Omental fat pad (tissue), 4 donors: ENCODE measurements around the gene HABP2. TPM values are rescaled to one million over a fixed set of nuclear protein-coding genes. Genes with fewer than 3 reads are reported as not detected.

Experiments used
- ATAC-seq: fragments of 150-250 bp; one replicate; pipeline ENCODE4 v1.9.1; 2016; ENCODE audit warnings: mild to moderate bottlenecking, moderate library complexity; ENCODE audit not compliant: low FRiP score
- DNase-seq: peaks from one replicate; pipeline ENCODE4 v3.0.0-alpha.2; 2019; ENCODE audit warnings: low spot score
- CTCF ChIP-seq, 3 donors: fragments of 450-650 bp; IDR thresholded peaks; one replicate each; pipeline ENCODE4 v1.5.1; 2016 to 2017; ENCODE audit warnings: antibody characterized with exemption in 3 of 3, mild to moderate bottlenecking in 3 of 3, moderate library complexity in 2 of 3
- total RNA-seq, 4 donors: library from RNA; depleted of rRNA; stranded (reverse); fragments of >200 nt; gene quantifications; one replicate each; pipeline ENCODE4 v1.1.0, GENCODE V29; 2016

Gene HABP2
- total RNA-seq, 4 donors from 2014 or later: not detected

GRCh38 chr10:113532724-113533123 is 20.1 kb upstream of the HABP2 start:
- no peak for TF ChIP-seq CTCF (IDR thresholded peaks at IDR 0.05)
- no peak for ATAC-seq
- DNase-seq: no peak

GRCh38 chr10:113533801-113534200 is 19.1 kb upstream of the HABP2 start:
- no peak for ATAC-seq
- no peak for DNase-seq
- no peak for TF ChIP-seq CTCF (IDR thresholded peaks at IDR 0.05)

- ATAC-seq (no peak), DNase-seq (no peak)
Observed at GRCh38 chr10:113534423-113534822, 18.4 kb upstream of the HABP2 start.

GRCh38 chr10:113537672-113538071 is 15.2 kb upstream of the HABP2 start:
- DNase-seq: no peak
- no peak for ATAC-seq
- TF ChIP-seq CTCF (IDR thresholded peaks at IDR 0.05): no peak

More at GRCh38 chr10:113534423-113534822, 18.4 kb upstream of the HABP2 start:
- TF ChIP-seq CTCF (IDR thresholded peaks at IDR 0.05): no peak

- no peak for TF ChIP-seq CTCF (IDR thresholded peaks at IDR 0.05)
- ATAC-seq (no peak), DNase-seq (no peak)
Observed at GRCh38 chr10:113538151-113538550, 14.7 kb upstream of the HABP2 start.

- no peak for ATAC-seq
- no peak for TF ChIP-seq CTCF (IDR thresholded peaks at IDR 0.05)
- no peak for DNase-seq
Observed at GRCh38 chr10:113539789-113540188, 13.1 kb upstream of the HABP2 start.

GRCh38 chr10:113540845-113541548 is 11.9 kb upstream of the HABP2 start:
- no peak for ATAC-seq
- DNase-seq: no peak
- TF ChIP-seq CTCF (IDR thresholded peaks at IDR 0.05): no peak
